ENCODE data around the gene PDE9A.
A peak's percentile ranks its signal among the peaks of the same experiment; 100 is the strongest.
"Not testable (repeated sequence)": the region's sequence is repeated elsewhere in the genome, so short reads cannot be mapped to it uniquely, and the experiment has no call there.

Gene PDE9A

DNA sequence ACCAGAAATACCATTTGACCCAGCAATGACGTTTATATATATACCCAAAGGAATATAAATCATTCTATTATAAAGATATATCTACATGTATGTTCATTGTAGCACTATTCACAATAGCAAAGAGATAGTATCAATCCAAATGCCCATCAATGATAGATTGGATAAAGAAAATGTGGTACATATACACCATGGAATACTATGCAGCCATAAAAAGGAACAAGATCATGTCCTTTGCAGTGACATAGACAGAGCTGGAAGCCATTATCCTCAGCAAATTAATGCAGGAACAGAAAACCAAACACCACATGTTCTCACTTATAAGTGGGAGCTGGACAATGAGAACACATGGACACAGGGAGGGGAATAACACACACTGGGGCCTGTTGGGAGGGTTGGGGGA lies 55.5 kb downstream of the PDE9A start:
- H3K9ac ChIP-seq (ENCODE audit: low read depth in 1 of 2, low read length in 2 of 2); H3K36me3 ChIP-seq (ENCODE audit: control insufficient read depth in 1 of 2, insufficient read depth in 2 of 2, low read length in 2 of 2); H3K4me3 ChIP-seq (ENCODE audit: low read depth in 1 of 2, low read length in 2 of 2); H3K27me3 ChIP-seq (ENCODE audit: control insufficient read depth in 1 of 2, insufficient read depth in 2 of 2, low read length in 2 of 2); H3K27ac ChIP-seq (ENCODE audit: low read depth, low read length); H3K4me1 ChIP-seq (ENCODE audit: control insufficient read depth in 1 of 2, insufficient read depth in 2 of 2, low read length in 2 of 2); H3K9me3 ChIP-seq (ENCODE audit: control insufficient read depth in 1 of 2, low read length in 2 of 2): not testable (repeated sequence)

DNA sequence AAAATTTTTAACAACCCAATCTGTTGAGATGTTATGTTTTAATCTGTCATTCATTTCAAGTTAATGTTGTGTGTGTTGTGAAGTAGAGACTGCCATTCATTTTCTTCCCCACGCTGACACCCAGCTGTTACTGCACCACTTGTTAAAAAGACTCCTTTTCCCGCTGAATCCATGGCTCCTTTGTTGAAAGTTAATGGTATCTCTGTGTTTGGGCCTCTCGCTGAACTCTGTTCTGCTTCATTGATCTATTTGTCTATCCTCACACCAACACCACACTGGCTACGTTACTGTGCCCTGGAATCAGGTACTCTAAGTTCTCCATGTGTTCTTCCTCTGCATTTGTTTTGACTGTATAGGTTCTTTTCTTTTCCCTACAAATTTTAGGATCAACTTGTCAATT lies 58.2 kb downstream of the PDE9A start:
- Histone ChIP-seq H3K27ac (ENCODE audit: low read depth, low read length) (no peak overlapping the region), H3K27me3 (ENCODE audit: control insufficient read depth in 1 of 2, insufficient read depth in 2 of 2, low read length in 2 of 2) (no peaks in the 10 kb centered on the region), H3K36me3 (ENCODE audit: control insufficient read depth in 1 of 2, insufficient read depth in 2 of 2, low read length in 2 of 2) (no peaks in the 10 kb centered on the region), H3K4me3 (ENCODE audit: low read depth in 1 of 2, low read length in 2 of 2) (no peak overlapping the region), H3K9me3 (ENCODE audit: control insufficient read depth in 1 of 2, low read length in 2 of 2) (no peaks in the 10 kb centered on the region), H3K4me1 (ENCODE audit: control insufficient read depth in 1 of 2, insufficient read depth in 2 of 2, low read length in 2 of 2) (no peaks in the 10 kb centered on the region), H3K9ac (ENCODE audit: low read depth in 1 of 2, low read length in 2 of 2) (no peak overlapping the region)

DNA sequence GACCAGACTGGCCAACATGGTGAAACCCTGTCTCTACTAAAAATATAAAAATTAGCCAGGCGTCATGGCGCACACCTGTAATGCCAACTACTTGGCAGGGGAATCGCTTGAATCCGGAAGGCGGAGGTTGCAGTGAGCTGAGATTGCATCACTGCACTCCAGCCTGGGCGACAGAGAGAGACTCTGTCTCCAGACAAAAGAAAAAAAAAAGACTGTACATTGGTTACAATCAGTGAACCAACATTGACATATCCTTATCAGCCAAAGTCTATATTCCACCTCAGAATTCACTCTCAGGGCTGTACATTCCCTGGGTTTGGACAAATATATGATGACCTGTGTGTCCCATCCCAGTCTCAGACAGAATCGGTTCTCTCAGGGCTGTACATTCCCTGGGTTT lies 62.0 kb downstream of the PDE9A start:
- not testable (repeated sequence) for H3K4me1 ChIP-seq (ENCODE audit: control insufficient read depth in 1 of 2, insufficient read depth in 2 of 2, low read length in 2 of 2); H3K27ac ChIP-seq (ENCODE audit: low read depth, low read length); H3K4me3 ChIP-seq (ENCODE audit: low read depth in 1 of 2, low read length in 2 of 2); H3K9me3 ChIP-seq (ENCODE audit: control insufficient read depth in 1 of 2, low read length in 2 of 2); H3K27me3 ChIP-seq (ENCODE audit: control insufficient read depth in 1 of 2, insufficient read depth in 2 of 2, low read length in 2 of 2); H3K36me3 ChIP-seq (ENCODE audit: control insufficient read depth in 1 of 2, insufficient read depth in 2 of 2, low read length in 2 of 2); H3K9ac ChIP-seq (ENCODE audit: low read depth in 1 of 2, low read length in 2 of 2)

DNA sequence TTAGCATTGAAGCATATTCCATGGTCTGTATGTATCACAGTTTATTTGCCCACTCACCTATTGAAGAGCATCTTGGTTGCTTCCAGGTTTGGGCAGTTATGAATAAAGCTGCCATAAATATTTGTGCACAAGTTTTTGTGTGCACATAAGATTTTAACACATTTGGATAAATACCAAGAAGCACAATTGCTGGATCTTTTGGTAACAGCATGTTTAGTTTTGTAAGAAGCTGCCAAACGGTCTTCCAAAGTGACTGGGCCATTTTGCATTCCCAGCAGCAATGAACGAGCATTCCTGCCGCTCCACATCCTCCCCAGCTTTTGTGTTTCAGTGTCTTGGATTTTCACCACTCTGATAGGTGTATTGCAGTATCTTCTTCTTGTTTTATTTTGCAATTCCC lies 62.7 kb downstream of the PDE9A start:
- Histone ChIP-seq H3K27me3 (ENCODE audit: control insufficient read depth in 1 of 2, insufficient read depth in 2 of 2, low read length in 2 of 2) (no peaks in the 10 kb centered on the region), H3K27ac (ENCODE audit: low read depth, low read length) (no peak overlapping the region), H3K4me3 (ENCODE audit: low read depth in 1 of 2, low read length in 2 of 2) (no peak overlapping the region), H3K9ac (ENCODE audit: low read depth in 1 of 2, low read length in 2 of 2) (no peak overlapping the region), H3K9me3 (ENCODE audit: control insufficient read depth in 1 of 2, low read length in 2 of 2) (no peaks in the 10 kb centered on the region), H3K4me1 (ENCODE audit: control insufficient read depth in 1 of 2, insufficient read depth in 2 of 2, low read length in 2 of 2) (peaks cover 7 to 12% of the 10 kb centered on the region in 2 donors), H3K36me3 (ENCODE audit: control insufficient read depth in 1 of 2, insufficient read depth in 2 of 2, low read length in 2 of 2) (no peaks in the 10 kb centered on the region)

DNA sequence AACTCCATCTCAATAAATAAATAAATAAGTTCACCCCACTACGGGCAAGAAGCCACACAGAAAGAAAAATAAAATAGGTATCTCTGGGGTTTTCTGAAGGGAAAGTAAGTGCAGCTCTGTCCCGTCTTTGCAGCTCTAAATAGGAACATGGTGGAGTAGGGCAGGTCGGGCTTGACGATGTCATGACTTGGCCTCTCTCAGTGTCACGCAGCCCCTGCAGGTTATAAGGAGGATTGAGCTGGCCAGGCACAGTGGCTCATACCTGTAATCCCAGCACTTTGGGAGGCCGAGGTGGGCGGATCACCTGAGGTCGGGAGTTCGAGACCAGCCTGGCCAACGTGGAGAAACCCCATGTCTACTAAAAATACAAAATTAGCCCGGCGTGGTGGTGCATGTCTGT lies 67.1 kb downstream of the PDE9A start:
- not testable (repeated sequence) for H3K4me3 ChIP-seq (ENCODE audit: low read depth in 1 of 2, low read length in 2 of 2); H3K9ac ChIP-seq (ENCODE audit: low read depth in 1 of 2, low read length in 2 of 2)
- H3K4me1 ChIP-seq (ENCODE audit: control insufficient read depth in 1 of 2, insufficient read depth in 2 of 2, low read length in 2 of 2): peaks cover 42 to 49% of the 10 kb centered on the region in 2 donors

DNA sequence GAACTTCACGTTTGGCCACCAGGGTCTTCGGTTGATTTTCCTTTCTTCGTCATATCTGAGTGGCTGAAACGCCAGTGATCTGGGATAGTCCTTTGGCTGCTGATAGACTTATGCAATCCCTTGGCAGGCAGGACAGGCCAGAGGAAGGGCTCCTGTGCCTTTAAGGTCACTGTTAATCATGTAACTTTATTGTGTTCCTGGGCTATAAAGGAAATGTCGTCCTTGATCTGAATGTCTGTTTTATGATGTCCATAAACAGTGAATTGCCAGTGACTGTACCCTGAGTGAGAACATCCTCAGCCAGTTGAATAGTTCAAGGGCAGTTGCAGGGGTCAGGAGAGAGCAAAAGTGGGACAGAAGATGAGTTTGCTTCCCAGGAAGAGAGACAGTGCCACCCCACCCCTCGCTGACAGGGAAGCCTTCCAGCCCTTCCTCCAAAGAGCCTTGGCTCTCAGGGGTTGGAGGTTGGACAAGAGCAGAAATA lies 68.0 kb downstream of the PDE9A start:
- H3K4me3 ChIP-seq (ENCODE audit: low read depth in 1 of 2, low read length in 2 of 2): peak overlapping the region in 1 of 2 donors; percentile 59
- H3K36me3 ChIP-seq (ENCODE audit: control insufficient read depth in 1 of 2, insufficient read depth in 2 of 2, low read length in 2 of 2): no peaks in the 10 kb centered on the region
- H3K27me3 ChIP-seq (ENCODE audit: control insufficient read depth in 1 of 2, insufficient read depth in 2 of 2, low read length in 2 of 2): no peaks in the 10 kb centered on the region
- no peak overlapping the region for H3K27ac ChIP-seq (ENCODE audit: low read depth, low read length)
- no peaks in the 10 kb centered on the region for H3K9me3 ChIP-seq (ENCODE audit: control insufficient read depth in 1 of 2, low read length in 2 of 2)
- peak overlapping the region in 1 of 2 donors; percentile 12 for H3K9ac ChIP-seq (ENCODE audit: low read depth in 1 of 2, low read length in 2 of 2)
- peaks cover 42 to 49% of the 10 kb centered on the region in 2 donors for H3K4me1 ChIP-seq (ENCODE audit: control insufficient read depth in 1 of 2, insufficient read depth in 2 of 2, low read length in 2 of 2)

More for the DNA sequence above, 67.1 kb downstream of the PDE9A start:
- H3K36me3 ChIP-seq (ENCODE audit: control insufficient read depth in 1 of 2, insufficient read depth in 2 of 2, low read length in 2 of 2); H3K27ac ChIP-seq (ENCODE audit: low read depth, low read length); H3K9me3 ChIP-seq (ENCODE audit: control insufficient read depth in 1 of 2, low read length in 2 of 2); H3K27me3 ChIP-seq (ENCODE audit: control insufficient read depth in 1 of 2, insufficient read depth in 2 of 2, low read length in 2 of 2): not testable (repeated sequence)

DNA sequence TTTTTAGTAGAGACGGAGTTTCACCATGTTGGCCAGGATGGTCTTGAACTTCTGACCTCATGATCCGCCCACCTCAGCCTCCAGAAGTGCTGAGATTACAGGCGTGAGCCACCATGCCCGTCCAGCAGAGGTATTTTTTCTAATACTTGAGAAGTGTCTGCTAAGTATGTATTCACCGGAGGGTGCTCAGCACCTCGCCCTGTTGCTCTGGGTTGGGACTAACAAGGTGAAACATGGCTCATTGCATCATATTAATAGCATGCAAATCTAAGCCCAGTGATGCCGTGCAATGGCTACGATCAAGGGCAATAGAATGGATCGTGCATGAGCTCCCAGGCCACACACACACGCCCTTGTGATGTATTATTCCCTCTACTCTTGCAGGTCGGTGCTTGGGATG lies 68.7 kb downstream of the PDE9A start:
- H3K9me3 ChIP-seq (ENCODE audit: control insufficient read depth in 1 of 2, low read length in 2 of 2): no peaks in the 10 kb centered on the region
- no peak overlapping the region for H3K4me3 ChIP-seq (ENCODE audit: low read depth in 1 of 2, low read length in 2 of 2)
- H3K27ac ChIP-seq (ENCODE audit: low read depth, low read length): no peak overlapping the region
- H3K27me3 ChIP-seq (ENCODE audit: control insufficient read depth in 1 of 2, insufficient read depth in 2 of 2, low read length in 2 of 2): no peaks in the 10 kb centered on the region
- no peaks in the 10 kb centered on the region for H3K36me3 ChIP-seq (ENCODE audit: control insufficient read depth in 1 of 2, insufficient read depth in 2 of 2, low read length in 2 of 2)
- no peak overlapping the region for H3K9ac ChIP-seq (ENCODE audit: low read depth in 1 of 2, low read length in 2 of 2)
- H3K4me1 ChIP-seq (ENCODE audit: control insufficient read depth in 1 of 2, insufficient read depth in 2 of 2, low read length in 2 of 2): peaks cover 42 to 49% of the 10 kb centered on the region in 2 donors

DNA sequence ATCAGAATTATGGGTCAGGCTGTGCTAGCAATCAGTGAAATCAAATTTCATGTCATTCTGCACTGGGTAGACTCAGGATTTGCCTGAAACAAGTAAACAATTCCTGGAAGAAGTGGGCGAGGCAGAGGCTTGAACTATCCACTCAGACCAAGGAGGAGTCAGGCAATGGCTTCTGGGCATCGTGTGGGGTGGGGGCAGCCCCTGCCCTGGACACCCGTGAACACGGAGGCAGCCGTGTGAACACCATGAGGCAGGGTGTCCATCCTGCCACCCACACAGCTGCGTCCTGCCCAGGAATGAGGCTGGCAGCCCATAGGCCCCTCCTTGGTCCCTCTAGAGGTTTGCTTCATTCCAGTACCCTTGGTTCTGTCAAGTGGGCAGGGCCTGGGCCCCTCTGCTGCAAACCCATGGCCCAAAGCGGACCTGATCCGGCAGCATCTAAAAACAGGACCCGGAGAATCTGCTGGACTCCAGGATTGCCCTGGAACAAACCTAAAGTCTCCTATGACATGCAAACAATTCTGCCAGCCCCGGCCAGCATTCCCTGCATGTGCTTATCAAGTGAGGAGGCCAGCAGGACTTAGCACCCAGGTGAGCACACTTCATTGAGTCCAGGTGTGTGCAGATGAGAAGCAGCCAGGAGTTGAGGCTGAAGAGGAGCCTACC lies 69.5 kb downstream of the PDE9A start:
- Histone ChIP-seq H3K4me1 (ENCODE audit: control insufficient read depth in 1 of 2, insufficient read depth in 2 of 2, low read length in 2 of 2) (peaks cover 42 to 49% of the 10 kb centered on the region in 2 donors), H3K9ac (ENCODE audit: low read depth in 1 of 2, low read length in 2 of 2) (peak overlapping the region in 1 of 2 donors; percentile 11), H3K27ac (ENCODE audit: low read depth, low read length) (no peak overlapping the region), H3K9me3 (ENCODE audit: control insufficient read depth in 1 of 2, low read length in 2 of 2) (no peaks in the 10 kb centered on the region), H3K36me3 (ENCODE audit: control insufficient read depth in 1 of 2, insufficient read depth in 2 of 2, low read length in 2 of 2) (no peaks in the 10 kb centered on the region), H3K4me3 (ENCODE audit: low read depth in 1 of 2, low read length in 2 of 2) (no peak overlapping the region), H3K27me3 (ENCODE audit: control insufficient read depth in 1 of 2, insufficient read depth in 2 of 2, low read length in 2 of 2) (no peaks in the 10 kb centered on the region)

DNA sequence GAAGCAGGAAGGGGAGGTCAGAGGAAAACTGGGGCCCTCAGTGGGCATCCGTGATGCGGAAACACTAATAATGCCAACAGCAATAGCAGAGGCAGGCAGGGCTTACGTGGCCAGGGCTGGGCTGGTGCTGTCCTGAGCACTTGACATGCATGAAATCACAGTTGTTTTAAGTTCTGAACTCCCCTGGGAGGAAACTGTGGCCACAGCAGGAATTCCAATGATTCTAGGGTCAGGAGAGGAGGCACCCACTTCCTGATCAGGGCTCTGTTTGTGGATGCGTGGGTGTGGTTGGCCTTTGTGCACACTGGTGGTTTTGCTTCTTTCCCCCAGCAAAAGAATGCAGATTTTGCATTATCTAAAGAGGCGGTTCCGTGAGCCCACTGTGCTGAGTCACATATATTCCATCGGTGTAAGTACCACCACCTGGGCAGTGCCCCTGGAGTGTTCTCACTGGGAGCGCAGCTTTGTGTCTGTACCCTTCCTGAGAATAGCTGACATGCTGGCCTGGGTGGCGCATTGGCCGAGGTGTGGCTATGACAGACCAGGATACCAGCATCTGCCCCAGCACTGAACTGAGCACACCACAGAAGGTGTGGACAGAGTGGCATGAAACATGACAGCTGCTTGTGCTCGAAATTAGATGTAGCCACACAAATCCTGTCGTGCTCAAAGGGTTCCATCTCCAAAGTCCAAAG lies 71.0 kb downstream of the PDE9A start:
- Histone ChIP-seq H3K4me1 (ENCODE audit: control insufficient read depth in 1 of 2, insufficient read depth in 2 of 2, low read length in 2 of 2) (peaks cover 37 to 45% of the 10 kb centered on the region in 2 donors), H3K9ac (ENCODE audit: low read depth in 1 of 2, low read length in 2 of 2) (no peak overlapping the region), H3K9me3 (ENCODE audit: control insufficient read depth in 1 of 2, low read length in 2 of 2) (no peaks in the 10 kb centered on the region), H3K27ac (ENCODE audit: low read depth, low read length) (no peak overlapping the region), H3K36me3 (ENCODE audit: control insufficient read depth in 1 of 2, insufficient read depth in 2 of 2, low read length in 2 of 2) (no peaks in the 10 kb centered on the region), H3K27me3 (ENCODE audit: control insufficient read depth in 1 of 2, insufficient read depth in 2 of 2, low read length in 2 of 2) (no peaks in the 10 kb centered on the region), H3K4me3 (ENCODE audit: low read depth in 1 of 2, low read length in 2 of 2) (no peak overlapping the region)

DNA sequence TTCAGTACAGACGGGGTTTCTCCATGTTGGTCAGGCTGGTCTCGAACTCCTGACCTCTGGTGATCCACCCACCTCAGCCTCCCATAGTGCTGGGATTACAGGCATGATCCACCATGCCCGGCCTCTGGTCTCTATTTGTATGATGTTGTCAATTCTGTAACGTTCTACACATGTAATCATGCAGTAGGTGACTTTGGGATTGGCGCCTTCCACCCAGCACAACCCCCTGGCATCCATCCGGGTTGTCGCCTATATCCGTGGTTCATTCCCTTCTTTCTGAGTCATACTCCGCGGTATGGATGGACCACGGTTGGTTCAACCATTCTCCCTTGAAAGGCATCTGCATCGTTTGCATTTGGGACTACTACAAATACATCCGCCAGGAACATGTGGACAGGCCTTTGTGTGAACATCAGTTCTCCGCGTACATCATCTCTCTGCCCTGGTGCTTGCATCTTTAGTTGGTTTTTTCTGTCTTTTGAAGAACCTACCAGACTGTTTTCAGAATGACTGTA lies 72.1 kb downstream of the PDE9A start:
- Histone ChIP-seq H3K4me1 (ENCODE audit: control insufficient read depth in 1 of 2, insufficient read depth in 2 of 2, low read length in 2 of 2) (peaks cover 37 to 40% of the 10 kb centered on the region in 2 donors), H3K27ac (ENCODE audit: low read depth, low read length) (no peak overlapping the region), H3K36me3 (ENCODE audit: control insufficient read depth in 1 of 2, insufficient read depth in 2 of 2, low read length in 2 of 2) (no peaks in the 10 kb centered on the region), H3K4me3 (ENCODE audit: low read depth in 1 of 2, low read length in 2 of 2) (no peak overlapping the region), H3K9me3 (ENCODE audit: control insufficient read depth in 1 of 2, low read length in 2 of 2) (no peaks in the 10 kb centered on the region), H3K9ac (ENCODE audit: low read depth in 1 of 2, low read length in 2 of 2) (no peak overlapping the region), H3K27me3 (ENCODE audit: control insufficient read depth in 1 of 2, insufficient read depth in 2 of 2, low read length in 2 of 2) (no peaks in the 10 kb centered on the region)
